OCI-LY7 (cell line): ENCODE data around the gene NTPCR. TPM values are rescaled to one million over a fixed set of nuclear protein-coding genes. Genes with fewer than 3 reads are reported as not detected.

Source experiments
- BruUV-seq: library from RNA; stranded (reverse); fragments of 400-500 nt; replicated peaks from 2 replicates; lab custom pipeline; 2021; lab: Mats Ljungman, UMichigan
- CTCF ChIA-PET: fragments of 300-600 bp; sonication (Branson Sonifier 250); formaldehyde crosslinking; loops from one replicate; lab custom pipeline; 2022; ENCODE audit warnings: antibody characterized with exemption; ENCODE audit not compliant: unreplicated experiment; lab: Charles Lee
- POLR2A ChIA-PET: fragments of 300-600 bp; sonication (Branson Sonifier 250); formaldehyde crosslinking; loops from one replicate; lab custom pipeline; 2022; ENCODE audit warnings: antibody characterized with exemption; lab: Charles Lee
- DNase-seq: peaks from one replicate; pipeline ENCODE4 v3.0.0-alpha.2; 2015; ENCODE audit warnings: low spot score
- H2AFZ ChIP-seq: fragments of 200-600 bp; sonication (generic), shearing (Covaris generic); 2 replicates; pipeline ENCODE4 v1.6.1; 2014; ENCODE audit warnings: mild to moderate bottlenecking, antibody characterized with exemption, low read length, moderate library complexity
- H3K27ac ChIP-seq: fragments of 200-600 bp; sonication (generic); 2 replicates; pipeline ENCODE4 v1.5.1; 2014; ENCODE audit warnings: mixed run types, low read depth, mild to moderate bottlenecking, moderate library complexity, low read length, inconsistent platforms; ENCODE audit not compliant: poor library complexity, severe bottlenecking
- H3K36me3 ChIP-seq: fragments of 200-600 bp; sonication (generic); 2 replicates; pipeline ENCODE4 v1.6.1; 2014; ENCODE audit warnings: mild to moderate bottlenecking, antibody characterized with exemption, low read length, moderate library complexity, mixed read lengths; ENCODE audit not compliant: insufficient read depth
- H3K4me1 ChIP-seq: fragments of 200-600 bp; sonication (generic); 2 replicates; pipeline ENCODE4 v1.5.1; 2014; ENCODE audit warnings: mild to moderate bottlenecking, low read length; ENCODE audit not compliant: insufficient read depth, poor library complexity, severe bottlenecking
- H3K4me2 ChIP-seq: fragments of 200-600 bp; sonication (generic); 2 replicates; pipeline ENCODE4 v1.6.1; 2014; ENCODE audit warnings: mild to moderate bottlenecking, low read length
- H3K4me3 ChIP-seq: fragments of 200-600 bp; sonication (generic); 2 replicates; pipeline ENCODE4 v1.5.1; 2014; ENCODE audit warnings: mild to moderate bottlenecking, low read depth, low read length; ENCODE audit not compliant: poor library complexity, severe bottlenecking
- H3K79me2 ChIP-seq: fragments of 200-600 bp; sonication (generic); 2 replicates; pipeline ENCODE4 v1.6.1; 2016; ENCODE audit warnings: low read depth, mild to moderate bottlenecking, low read length, moderate library complexity, mixed read lengths; ENCODE audit not compliant: insufficient read depth
- H3K9me2 ChIP-seq: fragments of 200-600 bp; sonication (generic); 2 replicates; pipeline ENCODE4 v1.6.1; 2016; ENCODE audit warnings: mild to moderate bottlenecking, low read length, mixed read lengths; ENCODE audit not compliant: insufficient read depth
- H3K9me3 ChIP-seq: fragments of 200-600 bp; sonication (generic); 2 replicates; pipeline ENCODE4 v1.6.1; 2014; ENCODE audit warnings: mild to moderate bottlenecking, mixed run types, low read length, mixed read lengths
- H4K20me1 ChIP-seq: fragments of 200-600 bp; sonication (generic); 2 replicates; pipeline ENCODE4 v1.6.1; 2014; ENCODE audit warnings: mild to moderate bottlenecking, antibody characterized with exemption, low read length, moderate library complexity, mixed read lengths; ENCODE audit not compliant: insufficient read depth
- CTCF ChIP-seq: fragments of 200-600 bp; sonication (generic); conservative IDR thresholded peaks from 2 replicates; pipeline ENCODE4 v1.5.1; 2014; ENCODE audit warnings: mild to moderate bottlenecking, antibody characterized with exemption, low read length, moderate library complexity, mixed read lengths
- EZH2phosphoT487 ChIP-seq: fragments of 200-600 bp; sonication (generic); IDR thresholded peaks from 2 replicates; pipeline ENCODE4 v1.6.1; 2018; ENCODE audit warnings: low read depth, borderline replicate concordance, mild to moderate bottlenecking, mixed run types, antibody characterized with exemption, low read length, moderate library complexity, mixed read lengths
- intact Hi-C: fragments of 100-400 bp; cut with micrococcal nuclease; formaldehyde crosslinking; loops from one replicate; pipeline ENCODE4 v1.10.0; 2022; ENCODE audit not compliant: unreplicated experiment
- total RNA-seq, 2 experiments: library from RNA; depleted of rRNA in 1 of 2; stranded (reverse); fragments of >200 nt in 1 of 2; shearing (Covaris generic) in 1 of 2; gene quantifications; 2 replicates each; pipeline ENCODE4 v1.2.3, GENCODE V29; 2014 to 2022

The NTPCR gene
- total RNA-seq, 2 experiments from 2014 or later: 17.3 to 39.1 TPM

- no peaks in the 10 kb centered on the region for H3K36me3 ChIP-seq
- BruUV-seq: no TSS peak
- H3K79me2 ChIP-seq: no peaks in the 10 kb centered on the region
- DNase-seq: no peak
- no peak overlapping the region for H2AFZ ChIP-seq
- no peaks in the 10 kb centered on the region for H4K20me1 ChIP-seq
- no peak overlapping the region for H3K27ac ChIP-seq
- H3K9me3 ChIP-seq: no peaks in the 10 kb centered on the region
- no peaks in the 10 kb centered on the region for H3K9me2 ChIP-seq
- H3K4me3 ChIP-seq: no peak overlapping the region
- CTCF ChIA-PET: no interaction called here
- no peak overlapping the region for H3K4me2 ChIP-seq
- H3K4me1 ChIP-seq: no peaks in the 10 kb centered on the region
- no peak for TF ChIP-seq EZH2phosphoT487
- no peak for TF ChIP-seq CTCF
- intact Hi-C loops: no loop called here
- POLR2A ChIA-PET: interaction anchor here (1.0 kb wide), 1 partner anchor 11 kb away, joined by 4 read pairs; no protein-coding TSS in a partner anchor
These were observed 54.0 kb downstream of the NTPCR start for GRCh38 chr1:233004451-233004850.

- POLR2A ChIA-PET: interaction anchor here (1.0 kb wide), 1 partner anchor 11 kb away, joined by 4 read pairs; no protein-coding TSS in a partner anchor
- Histone ChIP-seq H3K4me1 (no peaks in the 10 kb centered on the region), H3K36me3 (no peaks in the 10 kb centered on the region), H3K27ac (no peak overlapping the region), H3K9me3 (no peaks in the 10 kb centered on the region), H3K9me2 (no peaks in the 10 kb centered on the region), H3K79me2 (no peaks in the 10 kb centered on the region), H3K4me2 (no peak overlapping the region), H2AFZ (no peak overlapping the region), H3K4me3 (no peak overlapping the region), H4K20me1 (no peaks in the 10 kb centered on the region)
- no TSS peak for BruUV-seq
- intact Hi-C loops: no loop called here
- TF ChIP-seq EZH2phosphoT487 (no peak), CTCF (no peak)
- DNase-seq: no peak
- CTCF ChIA-PET: no interaction called here
These were observed 54.7 kb downstream of the NTPCR start for GRCh38 chr1:233005156-233005555.

DNA sequence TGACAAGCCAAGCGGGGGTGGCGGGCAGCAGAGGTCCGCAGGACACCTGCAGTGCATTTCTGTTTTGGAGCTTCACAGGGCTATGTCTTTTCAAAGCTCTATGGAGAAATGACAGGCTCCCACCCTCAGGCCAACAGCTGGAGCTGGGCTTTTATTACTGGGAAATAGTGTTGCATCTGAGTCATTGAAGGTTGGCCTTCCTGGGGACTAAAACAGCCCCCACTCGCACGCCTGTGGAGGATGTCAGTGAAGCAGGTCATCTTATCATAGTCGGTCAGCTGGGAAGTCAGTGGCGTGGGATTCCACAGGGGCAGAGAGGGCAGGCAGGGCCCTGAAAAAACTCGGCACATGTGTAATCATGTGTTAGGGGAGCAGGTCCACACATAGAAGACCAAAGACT is 55.3 kb downstream of the NTPCR start:
- H3K4me1 ChIP-seq: no peaks in the 10 kb centered on the region
- no peaks in the 10 kb centered on the region for H3K36me3 ChIP-seq
- no peaks in the 10 kb centered on the region for H3K9me2 ChIP-seq
- H3K9me3 ChIP-seq: no peaks in the 10 kb centered on the region
- H3K4me3 ChIP-seq: no peak overlapping the region
- no TSS peak for BruUV-seq
- H3K79me2 ChIP-seq: no peaks in the 10 kb centered on the region
- no peak overlapping the region for H3K4me2 ChIP-seq
- intact Hi-C loops: no loop called here
- TF ChIP-seq CTCF: no peak
- TF ChIP-seq EZH2phosphoT487: no peak
- H2AFZ ChIP-seq: no peak overlapping the region
- ChIA-PET CTCF (no interaction called here), POLR2A (no interaction called here)
- DNase-seq: no peak
- no peaks in the 10 kb centered on the region for H4K20me1 ChIP-seq
- H3K27ac ChIP-seq: no peak overlapping the region
